GM18498 (cell line): ENCODE results near the gene HTATIP2.
"Not testable (repeated sequence)": the region's sequence is repeated elsewhere in the genome, so short reads cannot be mapped to it uniquely, and the experiment has no call there.

Source experiments
- ATAC-seq: cut with Tn5 transposase; IDR thresholded peaks from one replicate; pipeline ENCODE4 v1.9.1; 2021; ENCODE audit warnings: mild to moderate bottlenecking, moderate library complexity; ENCODE audit not compliant: unreplicated experiment

HTATIP2 gene

GRCh38 chr11:20369826-20370225 is 6.3 kb downstream of the HTATIP2 start:
- ATAC-seq: no peak

DNA sequence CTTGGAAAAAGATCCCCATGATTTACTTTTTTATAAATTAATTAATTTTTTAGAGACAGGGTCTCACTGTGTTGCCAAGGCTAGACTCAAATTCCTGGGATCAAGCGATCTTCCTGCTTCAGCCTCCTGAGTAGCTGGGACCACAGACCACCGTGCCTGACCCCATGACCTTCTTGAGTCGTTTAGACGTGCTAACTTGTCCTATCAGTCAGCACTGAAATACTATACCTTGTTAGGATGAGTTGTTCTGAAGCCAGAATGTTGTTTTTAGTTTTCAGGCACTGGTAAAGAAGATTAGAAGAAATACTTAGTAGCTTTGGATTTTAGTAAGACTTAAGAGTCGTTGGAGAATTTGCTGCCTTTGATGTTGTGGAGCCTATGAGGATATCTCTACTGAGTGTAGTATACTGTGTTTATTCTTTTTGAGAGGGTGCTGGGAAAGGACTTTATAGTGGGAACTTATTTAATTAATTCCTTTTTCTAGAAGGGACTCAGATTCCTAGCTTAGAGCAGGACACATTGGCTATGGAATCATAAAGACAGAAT is 8.6 kb downstream of the HTATIP2 start:
- ATAC-seq: no peak

GRCh38 chr11:20373147-20373546 is 9.6 kb downstream of the HTATIP2 start:
- no peak for ATAC-seq

- ATAC-seq: no peak
These were observed 10.2 kb downstream of the HTATIP2 start for GRCh38 chr11:20373568-20374209.

- ATAC-seq: no peak
These were observed 11.3 kb downstream of the HTATIP2 start for GRCh38 chr11:20374741-20375300.

GRCh38 chr11:20376162-20376730 is 12.7 kb downstream of the HTATIP2 start:
- ATAC-seq: no peak

DNA sequence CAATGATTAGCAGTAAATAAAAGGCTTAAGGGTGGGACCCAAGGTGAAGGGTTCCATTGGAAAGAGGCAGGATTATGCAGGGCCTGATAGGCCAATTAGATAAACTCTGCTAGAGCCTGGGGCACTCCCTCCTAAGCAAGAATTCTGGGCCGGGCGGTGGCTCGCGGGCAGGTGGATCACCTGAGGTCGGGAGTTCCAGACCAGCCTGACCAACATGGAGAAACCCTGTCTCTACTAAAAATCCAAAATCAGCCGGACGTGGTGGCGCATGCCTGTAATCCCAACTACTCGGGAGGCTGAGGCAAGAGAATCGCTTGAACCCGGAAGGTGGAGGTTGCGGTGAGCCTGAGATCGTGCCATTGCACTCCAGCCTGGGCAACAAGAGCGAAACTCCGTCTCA is 22.5 kb downstream of the HTATIP2 start:
- not testable (repeated sequence) for ATAC-seq

- ATAC-seq: peak; percentile 85
These were observed 24.0 kb downstream of the HTATIP2 start, which contains the start of gene PRMT3 for GRCh38 chr11:20387261-20388095. Gene PRMT3, plus strand, starts transcription at chr11:20387716. Its CDS starts 31 bp downstream, at chr11:20387747.

DNA sequence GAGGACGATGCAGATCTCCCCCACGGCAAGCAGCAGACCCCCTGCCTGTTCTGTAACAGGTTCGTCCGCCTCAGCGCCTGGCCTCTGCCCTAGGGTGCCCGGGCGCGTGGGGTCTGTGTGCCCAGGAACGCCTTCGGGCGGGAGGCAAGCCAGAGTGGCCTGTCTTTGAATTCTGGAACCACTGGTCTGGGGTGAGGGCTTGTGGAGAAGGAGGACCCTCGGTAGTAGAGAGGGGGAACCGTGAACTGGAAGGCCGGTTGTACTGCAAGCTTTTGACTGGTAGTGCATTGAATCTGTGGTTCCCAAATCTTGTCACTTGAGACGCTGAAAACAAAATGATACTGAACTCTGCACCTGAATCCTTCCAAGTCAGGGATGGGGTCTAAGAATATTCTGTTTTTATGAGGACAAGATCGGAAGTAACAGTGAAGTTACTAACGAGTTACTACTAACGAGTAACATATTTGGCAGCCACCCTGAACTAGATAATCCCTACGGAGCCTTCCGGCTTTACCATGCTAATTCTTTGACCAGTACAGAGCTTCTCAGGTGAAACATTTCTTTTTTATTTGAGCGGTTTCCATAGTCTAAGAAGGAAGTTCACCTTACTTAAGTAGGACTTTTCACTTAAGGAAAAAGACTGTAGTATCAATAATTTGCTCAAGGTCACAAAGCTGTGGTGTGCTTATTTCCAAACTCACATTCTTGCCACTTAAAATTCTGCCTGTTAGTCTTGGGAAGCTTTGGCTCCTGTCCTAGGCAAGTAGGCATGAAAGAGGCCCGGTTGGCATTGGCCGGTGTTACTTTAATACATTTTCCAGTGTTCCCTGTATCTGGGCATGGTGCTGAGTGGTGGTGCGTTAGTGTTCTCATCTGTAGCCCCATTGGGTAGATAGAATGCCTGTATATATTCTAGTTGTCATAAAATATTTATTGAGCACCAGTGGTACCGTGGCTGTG is 24.9 kb downstream of the HTATIP2 start:
- peak; percentile 18 for ATAC-seq

GRCh38 chr11:20397281-20397680 is 33.8 kb downstream of the HTATIP2 start:
- ATAC-seq: peak; percentile 85

- no peak for ATAC-seq
These were observed 36.0 kb downstream of the HTATIP2 start for GRCh38 chr11:20399498-20399897.

GRCh38 chr11:20403059-20403458 is 39.5 kb downstream of the HTATIP2 start:
- ATAC-seq: no peak

DNA sequence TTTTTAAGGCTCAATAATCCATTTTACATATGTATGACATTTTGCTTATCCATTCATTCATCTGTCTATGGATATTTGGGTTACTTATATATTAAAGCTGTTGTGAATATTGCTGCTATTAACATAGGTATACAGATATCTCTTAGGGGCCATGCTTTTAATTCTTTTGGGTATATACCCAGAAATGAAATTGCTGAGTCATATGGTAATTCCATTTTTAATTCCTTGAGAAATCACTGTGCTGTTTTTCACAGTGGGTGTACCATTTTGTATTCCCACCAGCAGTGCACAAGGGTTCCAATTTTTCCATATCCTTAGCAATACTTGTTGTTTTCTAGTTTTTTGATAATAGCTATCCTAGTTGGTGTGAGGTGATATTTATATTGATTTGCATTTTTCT is 43.0 kb downstream of the HTATIP2 start:
- no peak for ATAC-seq

GRCh38 chr11:20407344-20407743 is 43.8 kb downstream of the HTATIP2 start:
- ATAC-seq: no peak

DNA sequence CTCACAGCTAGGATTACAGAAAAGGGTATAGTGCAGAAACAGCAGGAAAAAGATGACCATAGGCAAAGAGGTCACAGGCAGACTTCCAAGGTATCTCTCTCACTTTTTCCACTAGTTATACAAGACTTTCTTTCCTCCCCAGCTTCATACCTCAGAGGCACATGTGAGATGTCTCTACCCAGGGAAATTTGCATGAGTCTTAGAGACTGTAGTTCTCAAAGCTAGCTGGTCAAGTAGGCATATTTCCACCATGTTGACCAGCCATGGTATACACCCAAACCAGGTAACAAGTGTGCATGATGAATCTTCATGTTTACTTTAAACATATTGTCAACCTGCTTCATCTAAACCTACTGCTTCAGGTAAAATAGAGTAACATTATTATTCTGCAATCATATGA is 51.9 kb downstream of the HTATIP2 start:
- no peak for ATAC-seq

GRCh38 chr11:20417771-20418170 is 54.3 kb downstream of the HTATIP2 start:
- no peak for ATAC-seq

DNA sequence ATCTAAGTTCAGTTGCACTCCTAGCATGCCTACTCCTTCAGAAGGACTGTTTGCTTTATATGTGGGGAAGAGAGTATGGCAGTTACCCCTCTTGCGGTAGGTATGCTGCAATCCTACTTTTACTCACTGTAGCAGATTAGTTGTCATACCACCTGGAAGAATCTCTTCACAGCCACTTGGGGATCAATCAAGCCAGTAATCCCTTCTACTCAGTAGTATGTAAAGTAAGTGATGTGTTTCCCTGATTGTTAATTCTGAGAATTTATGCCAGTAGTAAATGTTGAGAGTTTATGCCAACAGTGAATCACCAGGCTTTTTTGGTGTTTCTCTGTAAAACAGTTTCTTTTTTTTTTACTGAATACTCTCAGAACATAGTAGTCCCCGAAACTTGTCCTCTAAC is 58.4 kb downstream of the HTATIP2 start:
- no peak for ATAC-seq

GRCh38 chr11:20429216-20429615 is 65.7 kb downstream of the HTATIP2 start:
- ATAC-seq: no peak
